HCT116 (cell line): Measurements from ENCODE around the gene LPCAT2. TPM values are rescaled to one million over a fixed set of nuclear protein-coding genes. Genes with fewer than 3 reads are reported as not detected.

ENCODE experiments used
- ATAC-seq: fragments of 200-7000 bp; cut with Tn5 transposase; 2 replicates; pipeline ENCODE4 v1.9.1; 2020; ENCODE audit warnings: mild to moderate bottlenecking, moderate library complexity
- BruUV-seq: library from RNA; stranded (reverse); fragments of 400-500 nt; replicated peaks from 2 replicates; lab custom pipeline; 2021; lab: Mats Ljungman, UMichigan
- CTCF ChIA-PET: fragments of 300-600 bp; sonication (Branson Sonifier 250); formaldehyde crosslinking; loops from one replicate; lab custom pipeline; 2021; ENCODE audit warnings: antibody characterized with exemption; lab: Charles Lee
- POLR2A ChIA-PET: fragments of 300-600, 350-600 bp; sonication (Branson Sonifier 250); formaldehyde crosslinking; loops from one replicate; lab custom pipeline; 2021; ENCODE audit warnings: antibody characterized with exemption; lab: Charles Lee
- RAD21 ChIA-PET, 2 experiments: fragments of 300-600 bp; sonication (Branson Sonifier 250); formaldehyde crosslinking; loops; one replicate each; lab custom pipeline; 2023; ENCODE audit warnings: low total read pairs in 2 of 2; ENCODE audit not compliant: uncharacterized antibody in 2 of 2, unreplicated experiment in 2 of 2, low non-redundant PET in 1 of 2; lab: Charles Lee
- DNase-seq: peaks from one replicate; pipeline ENCODE4 v3.0.0-alpha.2; 2010; ENCODE audit warnings: low read depth, low spot score
- H2AFZ ChIP-seq: fragments of 200-600 bp; shearing (Covaris generic), sonication (generic); 2 replicates; pipeline ENCODE4 v1.6.1; 2017; ENCODE audit warnings: low read depth, mixed run types, mixed read lengths, antibody characterized with exemption, low read length; ENCODE audit not compliant: poor library complexity, severe bottlenecking
- H3K27ac ChIP-seq: 2 replicates; pipeline ENCODE4 v1.5.1; 2012; ENCODE audit warnings: low read depth, low read length
- H3K27me3 ChIP-seq: fragments of 200-600 bp; sonication (generic); 2 replicates; pipeline ENCODE4 v1.6.1; 2016; ENCODE audit warnings: mixed run types, low read length, mixed read lengths; ENCODE audit not compliant: insufficient read depth
- H3K36me3 ChIP-seq, 2 experiments: fragments of 200-500 bp in 1 of 2; fragments of 200-600 bp in 1 of 2; sonication (Bioruptor generic) in 1 of 2; sonication (generic) in 1 of 2; 2 replicates each; pipeline versions ENCODE4 v1.5.1 to v1.6.1; 2014 to 2016; ENCODE audit warnings: low read length in 2 of 2, inconsistent platforms in 1 of 2, mixed read lengths in 1 of 2, mixed run types in 1 of 2; ENCODE audit not compliant: insufficient read depth in 2 of 2, control insufficient read depth in 1 of 2
- H3K4me1 ChIP-seq, 2 experiments: fragments of 200-600 bp in 1 of 2; sonication (generic) in 1 of 2; 2 replicates each; pipeline versions ENCODE4 v1.5.1 to v1.6.1; 2012 to 2017; ENCODE audit warnings: low read length in 2 of 2, inconsistent platforms in 1 of 2, mild to moderate bottlenecking in 1 of 2, mixed read lengths in 1 of 2, mixed run types in 1 of 2, moderate library complexity in 1 of 2; ENCODE audit not compliant: insufficient read depth in 2 of 2, control insufficient read depth in 1 of 2
- H3K4me2 ChIP-seq: fragments of 200-600 bp; sonication (generic); 2 replicates; pipeline ENCODE4 v1.6.1; 2017; ENCODE audit warnings: mixed run types, low read length, mixed read lengths
- H3K4me3 ChIP-seq, 2 experiments: fragments of 200-600 bp in 1 of 2; sonication (generic) in 1 of 2; replicated peaks in 1 of 2; 2 replicates each; pipeline ENCODE4 v1.5.1; 2011 to 2016; ENCODE audit warnings: low read length in 2 of 2, control low read depth in 1 of 2, low read depth in 1 of 2, mild to moderate bottlenecking in 1 of 2, mixed read lengths in 1 of 2, mixed run types in 1 of 2
- H3K79me2 ChIP-seq: fragments of 200-600 bp; sonication (generic); 2 replicates; pipeline ENCODE4 v1.6.1; 2017; ENCODE audit warnings: mild to moderate bottlenecking, mixed run types, low read length, moderate library complexity, mixed read lengths; ENCODE audit not compliant: insufficient read depth
- H3K9ac ChIP-seq: fragments of 200-600 bp; sonication (generic); 2 replicates; pipeline ENCODE4 v1.6.1; 2016; ENCODE audit warnings: low read length, mixed read lengths
- H3K9me2 ChIP-seq: fragments of 200-600 bp; sonication (generic), shearing (Covaris generic); 2 replicates; pipeline ENCODE4 v1.6.1; 2017; ENCODE audit warnings: mixed run types, mild to moderate bottlenecking, moderate library complexity; ENCODE audit not compliant: insufficient read depth
- H3K9me3 ChIP-seq, 2 experiments: fragments of 200-500 bp in 1 of 2; fragments of 200-600 bp in 1 of 2; sonication (Bioruptor generic) in 1 of 2; sonication (generic) in 1 of 2; 2 replicates each; pipeline ENCODE4 v1.6.1; 2014 to 2017; ENCODE audit warnings: low read length in 2 of 2, mixed read lengths in 2 of 2, inconsistent platforms in 1 of 2, low read depth in 1 of 2, mild to moderate bottlenecking in 1 of 2, mixed run types in 1 of 2, moderate library complexity in 1 of 2; ENCODE audit not compliant: control insufficient read depth in 1 of 2, insufficient read depth in 1 of 2
- H4K20me1 ChIP-seq: fragments of 200-600 bp; sonication (generic), shearing (Covaris generic); 2 replicates; pipeline ENCODE4 v1.6.1; 2017; ENCODE audit warnings: mixed run types, mild to moderate bottlenecking, moderate library complexity; ENCODE audit not compliant: insufficient read depth
- CBX3 ChIP-seq: IDR thresholded peaks from 2 replicates; pipeline ENCODE4 v1.6.1; 2012; ENCODE audit warnings: low read depth
- EGR1 ChIP-seq: IDR thresholded peaks from 2 replicates; pipeline ENCODE4 v1.6.1; 2012; ENCODE audit warnings: low read depth
- EZH2 ChIP-seq: fragments of 200-600 bp; sonication (generic); IDR thresholded peaks from 2 replicates; pipeline ENCODE4 v1.6.1; 2017; ENCODE audit warnings: antibody characterized with exemption, mixed run types
- EZH2phosphoT487 ChIP-seq: fragments of 200-600 bp; IDR thresholded peaks from 2 replicates; pipeline ENCODE4 v1.6.1; 2018; ENCODE audit warnings: antibody characterized with exemption, borderline replicate concordance
- RAD21 ChIP-seq: IDR thresholded peaks from 2 replicates; pipeline ENCODE4 v1.6.1; 2012; ENCODE audit warnings: low read depth, mild to moderate bottlenecking
- SIN3A ChIP-seq: IDR thresholded peaks from 2 replicates; pipeline ENCODE4 v1.6.1; 2012; ENCODE audit warnings: low read depth
- TCF7L2 ChIP-seq: IDR thresholded peaks from 2 replicates; pipeline ENCODE4 v1.7.0; 2011; ENCODE audit warnings: borderline replicate concordance, inconsistent platforms; ENCODE audit not compliant: insufficient read depth, insufficient read length; ENCODE audit errors: extremely low read depth
- YY1 ChIP-seq: IDR thresholded peaks from 2 replicates; pipeline ENCODE4 v1.6.1; 2011; ENCODE audit warnings: low read length, low read depth, moderate library complexity, mild to moderate bottlenecking; ENCODE audit not compliant: insufficient replicate concordance; ENCODE audit errors: extremely low read depth
- ZNF274 ChIP-seq: fragments of 200-500 bp; sonication (Bioruptor generic); IDR thresholded peaks from 2 replicates; pipeline ENCODE4 v1.6.1; 2014; ENCODE audit warnings: mild to moderate bottlenecking, low read depth, low read length, inconsistent platforms
- intact Hi-C: fragments of 100-400 bp; cut with micrococcal nuclease; formaldehyde crosslinking; loops from 2 replicates; pipeline ENCODE4 v1.10.0; 2022
- total RNA-seq: library from RNA; stranded (reverse); gene quantifications from one replicate; pipeline ENCODE4 v1.2.1, GENCODE V29; 2021; ENCODE audit not compliant: unreplicated experiment
- TF ChIP-seq, protein P1 (sequence below), 3 experiments: fragments of 200-600 bp in 1 of 3; sonication (generic) in 1 of 3; IDR thresholded peaks in 2 of 3; conservative IDR thresholded peaks in 1 of 3; 2 replicates each; pipeline ENCODE4 v1.5.1; 2012 to 2017; ENCODE audit warnings: low read depth in 2 of 3, low read length in 2 of 3, antibody characterized with exemption in 1 of 3, borderline replicate concordance in 1 of 3, control low read depth in 1 of 3, mild to moderate bottlenecking in 1 of 3, mixed read lengths in 1 of 3, mixed run types in 1 of 3, moderate library complexity in 1 of 3; ENCODE audit not compliant: insufficient read depth in 1 of 3
- TF ChIP-seq, protein P2 (sequence below): IDR thresholded peaks from 2 replicates; pipeline ENCODE4 v1.6.1; 2012

LPCAT2 gene
- total RNA-seq, 1 experiment from 2014 or later: 13.1 TPM

DNA sequence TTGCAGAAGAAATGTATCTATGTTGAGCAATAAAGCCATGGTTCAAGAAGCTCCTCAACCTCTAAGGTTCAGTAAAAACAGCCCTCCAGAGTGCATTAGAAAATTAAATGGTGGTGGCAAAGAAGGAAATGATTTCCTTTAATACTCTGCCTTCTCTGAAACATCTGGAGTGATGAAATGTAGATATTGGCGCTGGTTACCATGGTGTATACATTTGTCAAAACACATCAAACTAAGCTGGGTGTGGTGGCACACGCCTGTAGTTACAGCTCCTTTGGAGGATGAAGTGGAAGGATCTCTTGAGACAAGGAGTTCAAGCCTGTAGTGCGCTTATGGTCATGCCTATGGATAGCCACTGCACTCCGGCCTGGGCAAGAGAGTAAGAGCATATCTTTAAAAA is 63.6 kb downstream of the LPCAT2 start:
- Histone ChIP-seq H3K9me2 (no peaks in the 10 kb centered on the region), H3K79me2 (no peaks in the 10 kb centered on the region), H3K36me3 (no peaks in the 10 kb centered on the region), H3K4me2 (no peak overlapping the region), H2AFZ (no peak overlapping the region), H3K27ac (no peak overlapping the region), H3K4me3 (no peak overlapping the region), H4K20me1 (no peaks in the 10 kb centered on the region), H3K4me1 (no peaks in the 10 kb centered on the region), H3K9ac (no peak overlapping the region), H3K27me3 (no peaks in the 10 kb centered on the region), H3K9me3 (no peaks in the 10 kb centered on the region)
- ChIA-PET CTCF (no interaction called here), POLR2A (no interaction called here), RAD21 (no interaction called here)
- no TSS peak for BruUV-seq
- no peak for ATAC-seq
- TF ChIP-seq EZH2phosphoT487: no peak
- no peak for TF ChIP-seq EZH2
- no peak for TF ChIP-seq RAD21
- TF ChIP-seq YY1: no peak
- TF ChIP-seq, protein P1, sequence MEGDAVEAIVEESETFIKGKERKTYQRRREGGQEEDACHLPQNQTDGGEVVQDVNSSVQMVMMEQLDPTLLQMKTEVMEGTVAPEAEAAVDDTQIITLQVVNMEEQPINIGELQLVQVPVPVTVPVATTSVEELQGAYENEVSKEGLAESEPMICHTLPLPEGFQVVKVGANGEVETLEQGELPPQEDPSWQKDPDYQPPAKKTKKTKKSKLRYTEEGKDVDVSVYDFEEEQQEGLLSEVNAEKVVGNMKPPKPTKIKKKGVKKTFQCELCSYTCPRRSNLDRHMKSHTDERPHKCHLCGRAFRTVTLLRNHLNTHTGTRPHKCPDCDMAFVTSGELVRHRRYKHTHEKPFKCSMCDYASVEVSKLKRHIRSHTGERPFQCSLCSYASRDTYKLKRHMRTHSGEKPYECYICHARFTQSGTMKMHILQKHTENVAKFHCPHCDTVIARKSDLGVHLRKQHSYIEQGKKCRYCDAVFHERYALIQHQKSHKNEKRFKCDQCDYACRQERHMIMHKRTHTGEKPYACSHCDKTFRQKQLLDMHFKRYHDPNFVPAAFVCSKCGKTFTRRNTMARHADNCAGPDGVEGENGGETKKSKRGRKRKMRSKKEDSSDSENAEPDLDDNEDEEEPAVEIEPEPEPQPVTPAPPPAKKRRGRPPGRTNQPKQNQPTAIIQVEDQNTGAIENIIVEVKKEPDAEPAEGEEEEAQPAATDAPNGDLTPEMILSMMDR (IDR thresholded peaks at IDR 0.05 in 2 of 3, conservative IDR thresholded peaks at IDR 0.05 in 1 of 3; ENCODE audit: borderline replicate concordance in 1 of 3, insufficient read depth in 1 of 3, low read depth in 2 of 3, low read length in 2 of 3): no peak
- TF ChIP-seq ZNF274: no peak
- intact Hi-C loops: no loop called here
- no peak for DNase-seq

DNA sequence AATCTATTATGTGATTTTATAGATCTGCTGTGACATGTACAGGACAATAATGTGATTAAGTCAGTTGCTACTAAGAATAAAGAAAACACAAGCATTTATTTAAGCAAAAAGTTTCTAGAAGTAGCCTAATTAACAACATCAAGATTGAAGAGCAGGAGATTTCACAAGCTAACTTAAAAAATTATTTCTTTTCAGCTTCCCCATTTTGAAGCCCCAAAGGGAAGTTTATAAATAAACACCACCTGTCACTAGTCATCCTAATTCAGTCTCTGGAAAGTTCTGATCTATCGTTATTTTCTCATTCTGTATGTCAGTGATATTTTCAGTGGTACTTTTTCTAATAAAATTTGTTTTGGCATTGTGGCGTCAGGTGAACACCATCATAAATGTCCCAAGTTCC is 65.9 kb downstream of the LPCAT2 start:
- Histone ChIP-seq H3K4me1 (no peaks in the 10 kb centered on the region), H3K9ac (no peak overlapping the region), H3K27me3 (no peaks in the 10 kb centered on the region), H3K79me2 (no peaks in the 10 kb centered on the region), H2AFZ (no peak overlapping the region), H3K9me3 (no peaks in the 10 kb centered on the region), H3K27ac (no peak overlapping the region), H4K20me1 (no peaks in the 10 kb centered on the region), H3K9me2 (no peaks in the 10 kb centered on the region), H3K4me2 (no peak overlapping the region), H3K36me3 (peaks cover 0 to 5% of the 10 kb centered on the region in 2 experiments; a peak in 1 of 4 replicates), H3K4me3 (no peak overlapping the region)
- BruUV-seq: no TSS peak
- ChIA-PET CTCF (no interaction called here), POLR2A (no interaction called here), RAD21 (no interaction called here)
- DNase-seq (no peak), ATAC-seq (no peak)
- intact Hi-C loops: no loop called here
- TF ChIP-seq, protein P2, sequence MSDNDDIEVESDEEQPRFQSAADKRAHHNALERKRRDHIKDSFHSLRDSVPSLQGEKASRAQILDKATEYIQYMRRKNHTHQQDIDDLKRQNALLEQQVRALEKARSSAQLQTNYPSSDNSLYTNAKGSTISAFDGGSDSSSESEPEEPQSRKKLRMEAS: no peak
- TF ChIP-seq EZH2 (no peak), CBX3 (no peak), EGR1 (no peak), TCF7L2 (no peak), RAD21 (no peak), SIN3A (no peak)
- TF ChIP-seq, protein P1 (IDR thresholded peaks at IDR 0.05 in 2 of 3, conservative IDR thresholded peaks at IDR 0.05 in 1 of 3; ENCODE audit: borderline replicate concordance in 1 of 3, insufficient read depth in 1 of 3, low read depth in 2 of 3, low read length in 2 of 3): no peak
